MCF 10A (cell line): ENCODE data around the gene MRGPRX3. TPM values are rescaled to one million over a fixed set of nuclear protein-coding genes. Genes with fewer than 3 reads are reported as not detected.
A peak's percentile ranks its signal among the peaks of the same experiment; 100 is the strongest.

Experiments used
- BruUV-seq: library from RNA; stranded (reverse); fragments of 400-500 nt; replicated peaks from 2 replicates; lab custom pipeline; 2021; lab: Mats Ljungman, UMichigan
- CTCF ChIA-PET: fragments of 300-600 bp; sonication (Branson Sonifier 250); formaldehyde crosslinking; extraction: SDS; loops from one replicate; lab custom pipeline; 2021; ENCODE audit warnings: antibody characterized with exemption, inconsistent platforms; lab: Yijun Ruan, JAX
- POLR2A ChIA-PET: fragments of 300-600, 350-650 bp; sonication (Branson Sonifier 250); formaldehyde crosslinking; extraction: SDS; loops from one replicate; lab custom pipeline; 2020; ENCODE audit warnings: antibody characterized with exemption, inconsistent platforms; lab: Yijun Ruan, JAX
- DNase-seq: peaks from one replicate; pipeline ENCODE4 v3.0.0-alpha.2; 2018; ENCODE audit not compliant: unreplicated experiment
- H3K27ac Mint-ChIP-seq: one replicate; pipeline ENCODE4 v1.8.0; 2022; ENCODE audit warnings: mild to moderate bottlenecking, low read depth, mixed read lengths; ENCODE audit not compliant: unreplicated experiment
- H3K27me3 Mint-ChIP-seq: one replicate; pipeline ENCODE4 v1.8.0; 2022; ENCODE audit warnings: mixed read lengths; ENCODE audit not compliant: insufficient read depth, unreplicated experiment
- H3K36me3 Mint-ChIP-seq: one replicate; pipeline ENCODE4 v1.8.0; 2022; ENCODE audit warnings: mild to moderate bottlenecking, moderate library complexity, mixed read lengths; ENCODE audit not compliant: insufficient read depth, unreplicated experiment
- H3K4me1 Mint-ChIP-seq: one replicate; pipeline ENCODE4 v1.8.0; 2022; ENCODE audit warnings: mixed read lengths; ENCODE audit not compliant: insufficient read depth, unreplicated experiment
- H3K4me3 Mint-ChIP-seq: one replicate; pipeline ENCODE4 v1.8.0; 2022; ENCODE audit warnings: mild to moderate bottlenecking, moderate library complexity, mixed read lengths; ENCODE audit not compliant: unreplicated experiment
- H3K9me3 Mint-ChIP-seq: one replicate; pipeline ENCODE4 v1.8.0; 2022; ENCODE audit warnings: mixed read lengths; ENCODE audit not compliant: unreplicated experiment
- intact Hi-C: fragments of 100-400 bp; cut with micrococcal nuclease; formaldehyde crosslinking; loops from 2 replicates; pipeline ENCODE4 v1.14.1; 2022
- total RNA-seq: library from RNA; stranded (reverse); gene quantifications from 2 replicates; pipeline ENCODE4 v1.2.3, GENCODE V29; 2022
- TF ChIP-seq, protein P1 (sequence below): fragments of 200-600 bp; IDR thresholded peaks from one replicate; pipeline ENCODE4 v1.8.0; 2022; ENCODE audit warnings: antibody characterized with exemption, mild to moderate bottlenecking; ENCODE audit not compliant: unreplicated experiment

The MRGPRX3 gene
- total RNA-seq, 1 experiment from 2014 or later, result 0.79 TPM

GRCh38 chr11:18093959-18094358 lies 38.4 kb upstream of the MRGPRX3 start:
- no peak for DNase-seq
- POLR2A ChIA-PET, result interaction anchor here (0.9 to 1.7 kb wide), 2 partner anchors 11 to 13 kb away, joined by 3 to 4 read pairs; no protein-coding TSS in a partner anchor
- Mint-ChIP-seq H3K36me3 (peaks cover 55% of the 10 kb centered on the region), H3K4me1 (no peaks in the 10 kb centered on the region), H3K27ac (no peak overlapping the region), H3K27me3 (no peaks in the 10 kb centered on the region), H3K4me3 (no peak overlapping the region), H3K9me3 (no peaks in the 10 kb centered on the region)
- TF ChIP-seq, protein P1, sequence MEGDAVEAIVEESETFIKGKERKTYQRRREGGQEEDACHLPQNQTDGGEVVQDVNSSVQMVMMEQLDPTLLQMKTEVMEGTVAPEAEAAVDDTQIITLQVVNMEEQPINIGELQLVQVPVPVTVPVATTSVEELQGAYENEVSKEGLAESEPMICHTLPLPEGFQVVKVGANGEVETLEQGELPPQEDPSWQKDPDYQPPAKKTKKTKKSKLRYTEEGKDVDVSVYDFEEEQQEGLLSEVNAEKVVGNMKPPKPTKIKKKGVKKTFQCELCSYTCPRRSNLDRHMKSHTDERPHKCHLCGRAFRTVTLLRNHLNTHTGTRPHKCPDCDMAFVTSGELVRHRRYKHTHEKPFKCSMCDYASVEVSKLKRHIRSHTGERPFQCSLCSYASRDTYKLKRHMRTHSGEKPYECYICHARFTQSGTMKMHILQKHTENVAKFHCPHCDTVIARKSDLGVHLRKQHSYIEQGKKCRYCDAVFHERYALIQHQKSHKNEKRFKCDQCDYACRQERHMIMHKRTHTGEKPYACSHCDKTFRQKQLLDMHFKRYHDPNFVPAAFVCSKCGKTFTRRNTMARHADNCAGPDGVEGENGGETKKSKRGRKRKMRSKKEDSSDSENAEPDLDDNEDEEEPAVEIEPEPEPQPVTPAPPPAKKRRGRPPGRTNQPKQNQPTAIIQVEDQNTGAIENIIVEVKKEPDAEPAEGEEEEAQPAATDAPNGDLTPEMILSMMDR, result no peak
- CTCF ChIA-PET, result interaction anchor here (0.5 to 3.1 kb wide), 5 partner anchors 12 to 275 kb away, joined by 3 to 15 read pairs (median 3); partner anchors contain the start of gene SAAL1
- intact Hi-C loops, result no loop called here
- BruUV-seq, result no TSS peak

- ChIA-PET CTCF (no interaction called here), POLR2A (interaction anchor here (0.6 kb wide), 1 partner anchor 17 kb away, joined by 3 read pairs; no protein-coding TSS in a partner anchor)
- no peaks in the 10 kb centered on the region for H3K27me3 Mint-ChIP-seq
- no peak for DNase-seq
- TF ChIP-seq, protein P1, result no peak
- H3K4me1 Mint-ChIP-seq, result peaks cover 13% of the 10 kb centered on the region
- H3K9me3 Mint-ChIP-seq, result no peaks in the 10 kb centered on the region
- intact Hi-C loops, result no loop called here
- H3K36me3 Mint-ChIP-seq, result peaks cover 29% of the 10 kb centered on the region
- BruUV-seq, result no TSS peak
- H3K4me3 Mint-ChIP-seq, result no peak overlapping the region
- no peak overlapping the region for H3K27ac Mint-ChIP-seq
Observed at GRCh38 chr11:18100926-18101656, 31.3 kb upstream of the MRGPRX3 start.

DNA sequence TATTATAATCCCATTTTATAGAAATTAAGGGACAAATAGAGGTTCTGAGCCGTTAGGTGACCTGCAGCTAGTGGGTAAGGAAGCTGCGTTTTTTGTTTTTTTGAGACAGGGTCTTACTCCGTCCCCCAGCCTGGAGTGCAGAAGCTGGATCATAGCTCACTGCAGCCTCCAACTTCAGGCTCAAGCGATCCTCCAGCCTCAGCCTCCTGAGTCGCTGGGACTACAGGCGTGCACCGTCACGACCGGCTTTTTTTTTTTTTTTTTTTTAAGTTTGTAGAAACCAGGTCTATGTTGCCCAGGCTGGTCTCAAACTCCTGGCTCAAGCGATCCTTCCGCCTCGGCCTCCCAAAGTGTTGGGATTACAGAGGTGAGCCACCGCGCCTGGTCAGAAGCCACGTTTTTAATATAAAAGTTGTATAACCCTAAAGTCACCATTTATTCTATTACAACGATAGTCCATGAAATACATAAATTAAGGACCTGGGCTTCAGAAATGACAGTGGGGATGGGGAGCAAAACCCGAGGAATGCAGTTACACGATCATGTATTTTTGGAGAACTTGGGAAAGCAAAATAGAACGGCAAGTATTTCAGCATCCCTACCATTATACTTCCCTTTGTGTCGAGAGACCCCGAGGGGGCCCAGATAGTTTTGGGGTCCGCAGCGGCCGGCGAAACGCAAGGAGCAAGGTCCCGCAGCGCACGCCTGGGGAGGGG lies 27.1 kb upstream of the MRGPRX3 start:
- TSS peak; percentile 44 for BruUV-seq
- POLR2A ChIA-PET, result interaction anchor here (0.6 to 1.7 kb wide), 5 partner anchors 12 to 421 kb away, joined by 3 to 11 read pairs (median 4); partner anchors contain the start of genes SERGEF and TSG101
- H3K9me3 Mint-ChIP-seq, result no peaks in the 10 kb centered on the region
- peak overlapping the region; percentile 94 for H3K4me3 Mint-ChIP-seq
- TF ChIP-seq, protein P1, result no peak
- H3K4me1 Mint-ChIP-seq, result peaks cover 19% of the 10 kb centered on the region
- no peak for DNase-seq
- peak overlapping the region; percentile 87 for H3K27ac Mint-ChIP-seq
- peaks cover 9% of the 10 kb centered on the region for H3K27me3 Mint-ChIP-seq
- peaks cover 27% of the 10 kb centered on the region for H3K36me3 Mint-ChIP-seq
- intact Hi-C loops, result loop anchor here (2.0 to 5.0 kb wide), 3 partner anchors 93 to 207 kb away; partner anchors contain the start of gene SERGEF
- CTCF ChIA-PET, result interaction anchor here (0.5 to 5.2 kb wide), 13 partner anchors 11 to 669 kb away, joined by 3 to 61 read pairs (median 3); partner anchors contain the start of gene UEVLD
